Mesenchymal stem cell (in vitro differentiated cells and primary cell): Measurements from ENCODE around the gene BTRC.

Experiments
- DNase-seq: peaks from one replicate; pipeline ENCODE4 v3.0.0-alpha.2; 2013
- H2AFZ ChIP-seq: one replicate; pipeline ENCODE4 v1.6.1; 2013; ENCODE audit warnings: low read depth, mild to moderate bottlenecking, control low read depth, inconsistent platforms, low read length, moderate library complexity
- H2AK5ac ChIP-seq: 2 replicates; pipeline ENCODE4 v1.6.1; 2013; ENCODE audit warnings: low read length, moderate library complexity, mild to moderate bottlenecking, inconsistent platforms; ENCODE audit not compliant: severe bottlenecking
- H2BK120ac ChIP-seq: one replicate; pipeline ENCODE4 v1.6.1; 2013; ENCODE audit warnings: low read depth, mild to moderate bottlenecking, inconsistent platforms, low read length, moderate library complexity
- H2BK12ac ChIP-seq, 2 experiments: one replicate each; pipeline ENCODE4 v1.6.1; 2013; ENCODE audit warnings: inconsistent platforms in 2 of 2, low read length in 2 of 2, mild to moderate bottlenecking in 2 of 2, moderate library complexity in 2 of 2, control low read depth in 1 of 2
- H2BK15ac ChIP-seq: one replicate; pipeline ENCODE4 v1.6.1; 2013; ENCODE audit warnings: mild to moderate bottlenecking, low read depth, inconsistent platforms; ENCODE audit not compliant: poor library complexity, severe bottlenecking
- H2BK5ac ChIP-seq: 2 replicates; pipeline ENCODE4 v1.6.1; 2013; ENCODE audit warnings: low read depth, mild to moderate bottlenecking, low read length, control low read depth, inconsistent platforms; ENCODE audit not compliant: poor library complexity, severe bottlenecking
- H3K14ac ChIP-seq, 2 experiments: one replicate each; pipeline ENCODE4 v1.6.1; 2013; ENCODE audit warnings: inconsistent platforms in 2 of 2, low read length in 2 of 2, control low read depth in 1 of 2, mild to moderate bottlenecking in 1 of 2, moderate library complexity in 1 of 2
- H3K18ac ChIP-seq, 2 experiments: one replicate each; pipeline ENCODE4 v1.6.1; 2013; ENCODE audit warnings: inconsistent platforms in 2 of 2, low read length in 2 of 2, control low read depth in 1 of 2, low read depth in 1 of 2, mild to moderate bottlenecking in 1 of 2
- H3K23ac ChIP-seq, 2 experiments: one replicate each; pipeline ENCODE4 v1.6.1; 2013; ENCODE audit warnings: inconsistent platforms in 2 of 2, low read length in 2 of 2, mild to moderate bottlenecking in 2 of 2, moderate library complexity in 2 of 2, control low read depth in 1 of 2
- H3K27ac ChIP-seq: 2 replicates; pipeline ENCODE4 v1.5.1; 2013; ENCODE audit warnings: mild to moderate bottlenecking, moderate library complexity, low read length, control low read depth, inconsistent platforms; ENCODE audit not compliant: poor library complexity, severe bottlenecking
- H3K27me3 ChIP-seq, 2 experiments: 2 replicates each; pipeline versions ENCODE4 v1.6.1 to v1.7.0; 2013; ENCODE audit warnings: low read length in 2 of 2, mild to moderate bottlenecking in 2 of 2, moderate library complexity in 2 of 2, control low read depth in 1 of 2, inconsistent platforms in 1 of 2; ENCODE audit not compliant: control insufficient read depth in 1 of 2, insufficient read depth in 1 of 2
- H3K36me3 ChIP-seq, 2 experiments: 2 replicates each; pipeline versions ENCODE4 v1.6.1 to v1.7.0; 2013; ENCODE audit warnings: low read length in 2 of 2, control low read depth in 1 of 2, inconsistent platforms in 1 of 2, low read depth in 1 of 2, mild to moderate bottlenecking in 1 of 2; ENCODE audit not compliant: insufficient read depth in 2 of 2, control insufficient read depth in 1 of 2
- H3K4ac ChIP-seq, 2 experiments: one replicate each; pipeline ENCODE4 v1.6.1; 2013; ENCODE audit warnings: inconsistent platforms in 2 of 2, low read length in 2 of 2, mild to moderate bottlenecking in 2 of 2, moderate library complexity in 2 of 2, control low read depth in 1 of 2, low read depth in 1 of 2
- H3K4me1 ChIP-seq: 2 replicates; pipeline ENCODE4 v1.6.1; 2013; ENCODE audit warnings: low read depth, low read length, control low read depth; ENCODE audit not compliant: control insufficient read depth, insufficient read depth
- H3K4me2 ChIP-seq: 2 replicates; pipeline ENCODE4 v1.6.1; 2013; ENCODE audit warnings: low read length, mild to moderate bottlenecking, inconsistent platforms; ENCODE audit not compliant: poor library complexity, severe bottlenecking
- H3K4me3 ChIP-seq, 2 experiments: 2 replicates each; pipeline versions ENCODE4 v1.5.1 to v1.7.0; 2013; ENCODE audit warnings: low read length in 2 of 2, mild to moderate bottlenecking in 2 of 2, control low read depth in 1 of 2, low read depth in 1 of 2; ENCODE audit not compliant: insufficient read depth in 1 of 2
- H3K79me1 ChIP-seq: replicated peaks from 2 replicates; pipeline ENCODE4 v1.6.1; 2013; ENCODE audit warnings: mild to moderate bottlenecking, control low read depth, low read length, inconsistent platforms; ENCODE audit not compliant: poor library complexity, severe bottlenecking
- H3K9ac ChIP-seq: 2 replicates; pipeline ENCODE4 v1.7.0; 2013; ENCODE audit warnings: mild to moderate bottlenecking, low read length, moderate library complexity
- H3K9me3 ChIP-seq: 2 replicates; pipeline ENCODE4 v1.7.0; 2013; ENCODE audit warnings: mild to moderate bottlenecking, low read length; ENCODE audit not compliant: control insufficient read depth
- H4K8ac ChIP-seq: one replicate; pipeline ENCODE4 v1.6.1; 2013; ENCODE audit warnings: inconsistent platforms, mild to moderate bottlenecking, low read length, moderate library complexity
- H4K91ac ChIP-seq: one replicate; pipeline ENCODE4 v1.6.1; 2013; ENCODE audit warnings: mild to moderate bottlenecking, low read length, inconsistent platforms
- WGBS: methylation state at CpG from one replicate; pipeline ENCODE4 v1.1.7; 2013; ENCODE audit warnings: mixed read lengths; 5-methylcytosine and 5-hydroxymethylcytosine counted together

Gene BTRC

DNA sequence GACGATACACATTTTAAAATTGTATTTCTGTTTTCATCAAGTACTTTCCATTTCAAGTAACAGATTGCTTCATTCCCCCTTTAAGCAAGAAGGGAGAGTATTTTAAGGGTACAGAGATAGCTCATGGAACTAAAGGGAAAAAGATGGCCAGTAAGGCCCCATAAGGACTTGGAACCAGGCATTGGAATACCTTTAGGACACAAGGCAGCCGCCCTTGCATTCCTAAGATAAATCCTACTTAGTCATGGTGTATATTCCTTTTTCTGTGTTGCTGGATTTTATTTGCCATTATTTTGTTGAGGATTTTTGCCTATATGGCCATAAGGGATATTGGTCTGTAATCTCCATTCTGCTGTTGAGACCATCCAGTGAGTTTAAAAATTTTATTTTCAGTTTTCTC lies 49.2 kb downstream of the BTRC start:
- Histone ChIP-seq H3K23ac (no peak overlapping the region), H3K36me3 (no peaks in the 10 kb centered on the region), H3K27me3 (no peaks in the 10 kb centered on the region), H3K4ac (no peak overlapping the region), H2BK12ac (no peak overlapping the region), H3K14ac (no peak overlapping the region), H4K91ac (no peak overlapping the region), H2BK120ac (no peak overlapping the region), H2AFZ (no peak overlapping the region), H2BK15ac (no peak overlapping the region), H3K79me1 (peaks cover 18% of the 10 kb centered on the region), H3K4me1 (no peaks in the 10 kb centered on the region), H3K18ac (no peak overlapping the region), H3K9ac (no peak overlapping the region), H3K4me2 (no peak overlapping the region), H2AK5ac (no peak overlapping the region), H3K4me3 (no peak overlapping the region), H3K9me3 (no peaks in the 10 kb centered on the region), H3K27ac (no peak overlapping the region), H2BK5ac (no peak overlapping the region), H4K8ac (no peak overlapping the region)
- WGBS, result 100% methylated on average over 1 of the region's 2 CpGs
- DNase-seq, result no peak

DNA sequence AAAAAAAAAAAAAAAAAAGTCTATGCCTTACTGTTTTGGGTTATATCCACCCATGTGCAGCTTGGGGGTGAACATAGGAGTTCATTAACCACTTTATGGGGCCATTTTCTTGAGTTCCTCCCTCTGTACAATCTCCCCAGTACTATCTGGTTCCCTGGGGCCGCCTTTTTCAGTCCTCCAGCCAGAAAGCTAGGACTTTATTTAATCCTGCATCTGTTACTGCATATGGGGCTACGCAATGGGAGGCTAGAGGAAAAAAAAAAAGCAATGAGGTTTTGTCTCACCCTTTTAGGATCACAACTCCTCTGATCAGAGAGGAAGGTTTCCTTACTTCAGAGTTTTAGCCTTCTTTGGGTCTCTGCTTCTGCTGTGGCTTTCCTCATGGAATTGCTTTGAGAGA lies 51.0 kb downstream of the BTRC start:
- Histone ChIP-seq H3K27ac (no peak overlapping the region), H2BK120ac (no peak overlapping the region), H3K4me1 (peaks cover 1% of the 10 kb centered on the region), H2BK12ac (no peak overlapping the region), H3K36me3 (peaks cover 2 to 6% of the 10 kb centered on the region in 2 experiments), H3K9ac (no peak overlapping the region), H2AFZ (no peak overlapping the region), H3K23ac (no peak overlapping the region), H3K4me3 (no peak overlapping the region), H3K27me3 (no peaks in the 10 kb centered on the region), H3K14ac (no peak overlapping the region), H2BK5ac (no peak overlapping the region), H3K79me1 (peaks cover 18% of the 10 kb centered on the region), H2AK5ac (no peak overlapping the region), H3K9me3 (no peaks in the 10 kb centered on the region), H2BK15ac (no peak overlapping the region), H3K18ac (no peak overlapping the region), H4K91ac (no peak overlapping the region), H3K4ac (no peak overlapping the region), H4K8ac (no peak overlapping the region), H3K4me2 (no peak overlapping the region)
- WGBS, result 100% methylated on average over 1 of the region's 2 CpGs
- no peak for DNase-seq

DNA sequence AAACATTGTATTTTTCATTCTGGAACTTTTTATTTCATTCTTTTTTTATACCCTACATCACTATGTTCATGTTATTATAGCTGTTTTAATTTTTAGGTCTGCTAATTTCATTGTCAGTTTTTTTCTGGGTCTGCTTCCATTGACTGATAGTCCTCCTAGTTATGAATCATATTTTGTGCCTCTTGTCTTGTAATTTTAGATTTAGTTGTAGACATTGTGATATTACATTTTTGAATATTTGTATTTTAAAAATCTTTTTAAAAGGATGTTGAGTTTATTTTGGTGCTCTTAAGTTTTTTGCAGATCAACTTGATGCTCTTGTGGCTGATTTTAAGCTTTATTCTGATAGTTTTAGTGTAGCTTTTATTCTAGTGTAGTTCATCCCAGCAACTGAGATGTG lies 57.6 kb downstream of the BTRC start:
- DNase-seq, result no peak
- H3K23ac ChIP-seq, result no peak overlapping the region
- no peak overlapping the region for H2BK12ac ChIP-seq
- no peak overlapping the region for H3K9ac ChIP-seq
- H3K79me1 ChIP-seq, result peaks cover 13% of the 10 kb centered on the region
- H3K18ac ChIP-seq, result no peak overlapping the region
- no peak overlapping the region for H2AFZ ChIP-seq
- peaks cover 2 to 6% of the 10 kb centered on the region in 2 experiments for H3K36me3 ChIP-seq
- H3K4me3 ChIP-seq, result no peak overlapping the region
- H2AK5ac ChIP-seq, result no peak overlapping the region
- no peak overlapping the region for H2BK15ac ChIP-seq
- H3K27me3 ChIP-seq, result no peaks in the 10 kb centered on the region
- no peak overlapping the region for H4K91ac ChIP-seq
- H3K14ac ChIP-seq, result no peak overlapping the region
- no peak overlapping the region for H2BK120ac ChIP-seq
- H3K27ac ChIP-seq, result no peak overlapping the region
- H3K4me2 ChIP-seq, result no peak overlapping the region
- H2BK5ac ChIP-seq, result no peak overlapping the region
- H3K4ac ChIP-seq, result no peak overlapping the region
- peaks cover 1% of the 10 kb centered on the region for H3K4me1 ChIP-seq
- H3K9me3 ChIP-seq, result peaks cover 4% of the 10 kb centered on the region
- no peak overlapping the region for H4K8ac ChIP-seq

GRCh38 chr10:101414034-101414433 lies 60.1 kb downstream of the BTRC start:
- no peak for DNase-seq
- no peaks in the 10 kb centered on the region for H3K4me1 ChIP-seq
- H3K27ac ChIP-seq, result no peak overlapping the region
- no peak overlapping the region for H4K91ac ChIP-seq
- H3K27me3 ChIP-seq, result no peaks in the 10 kb centered on the region
- H2BK12ac ChIP-seq, result no peak overlapping the region
- no peak overlapping the region for H3K4ac ChIP-seq
- H3K14ac ChIP-seq, result no peak overlapping the region
- no peak overlapping the region for H3K4me3 ChIP-seq
- peaks cover 0 to 6% of the 10 kb centered on the region in 2 experiments for H3K36me3 ChIP-seq
- no peak overlapping the region for H2BK5ac ChIP-seq
- H3K4me2 ChIP-seq, result no peak overlapping the region
- H3K9ac ChIP-seq, result no peak overlapping the region
- no peak overlapping the region for H2AK5ac ChIP-seq
- H2BK120ac ChIP-seq, result no peak overlapping the region
- no peak overlapping the region for H3K23ac ChIP-seq
- H3K18ac ChIP-seq, result no peak overlapping the region
- 90% methylated on average over 1 of the region's 2 CpGs for WGBS
- H4K8ac ChIP-seq, result no peak overlapping the region
- H2AFZ ChIP-seq, result no peak overlapping the region
- peaks cover 11% of the 10 kb centered on the region for H3K79me1 ChIP-seq
- H2BK15ac ChIP-seq, result no peak overlapping the region
- peaks cover 4% of the 10 kb centered on the region for H3K9me3 ChIP-seq
